ENCODE data around the gene ADORA2A.

Gene ADORA2A

DNA sequence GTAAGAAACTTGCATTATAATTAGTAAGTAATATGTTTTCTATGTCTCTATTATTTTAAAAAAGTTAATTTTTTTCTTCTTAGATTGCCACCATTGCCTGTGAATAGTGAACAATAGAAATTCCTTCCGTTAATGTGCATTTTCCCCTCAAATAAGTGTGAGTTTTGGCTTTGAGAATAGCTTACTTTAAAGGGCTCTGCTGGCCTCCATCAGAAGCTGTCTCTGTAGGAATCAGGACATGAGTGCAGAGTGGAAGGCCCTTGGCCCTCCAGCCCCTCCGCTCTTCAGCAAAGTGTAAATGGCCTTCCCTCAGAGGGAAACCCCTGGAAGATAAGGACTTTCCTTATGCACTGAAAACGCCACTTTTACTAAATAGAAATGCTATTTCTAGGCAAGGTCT lies 24.1 kb upstream of the ADORA2A start:
- DNase-seq (ENCODE audit: low read depth in 2 of 2), result no peak

GRCh38 chr22:24404561-24405275 lies 22.7 kb upstream of the ADORA2A start:
- DNase-seq (ENCODE audit: low read depth in 2 of 2), result no peak

- DNase-seq (ENCODE audit: low read depth in 2 of 2), result no peak
These were observed 21.6 kb upstream of the ADORA2A start for GRCh38 chr22:24405631-24406321.

GRCh38 chr22:24406322-24407277 lies 20.8 kb upstream of the ADORA2A start:
- DNase-seq (ENCODE audit: low read depth in 2 of 2), result no peak

- DNase-seq (ENCODE audit: low read depth in 2 of 2), result no peak
These were observed 20.1 kb upstream of the ADORA2A start for GRCh38 chr22:24407278-24407665.

GRCh38 chr22:24407884-24408283 lies 19.5 kb upstream of the ADORA2A start:
- no peak for DNase-seq (ENCODE audit: low read depth in 2 of 2)

DNA sequence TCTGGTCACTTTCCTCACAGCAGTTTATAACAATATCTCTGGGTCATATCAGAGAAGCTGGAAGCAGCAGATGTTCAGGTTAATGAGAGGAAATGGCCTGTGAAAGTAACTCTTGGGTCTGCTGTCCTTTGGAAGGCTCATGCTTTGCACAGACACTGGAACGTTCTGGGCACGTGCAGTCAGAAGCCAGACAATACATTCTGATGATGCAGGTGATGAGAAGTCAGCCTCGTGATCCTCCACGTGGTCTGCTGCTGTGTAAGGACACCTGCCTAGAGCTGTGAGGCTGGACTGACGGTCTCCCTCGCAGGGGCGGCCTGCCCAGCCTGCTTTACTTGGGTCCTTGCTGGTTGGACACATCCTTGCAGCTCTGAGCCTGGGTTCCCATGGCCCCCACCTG lies 18.8 kb upstream of the ADORA2A start:
- no peak for DNase-seq (ENCODE audit: low read depth in 2 of 2)

- DNase-seq (ENCODE audit: low read depth in 2 of 2), result no peak
These were observed 17.7 kb upstream of the ADORA2A start for GRCh38 chr22:24409707-24410106.

GRCh38 chr22:24410110-24410856 lies 17.1 kb upstream of the ADORA2A start:
- DNase-seq (ENCODE audit: low read depth in 2 of 2), result no peak

DNA sequence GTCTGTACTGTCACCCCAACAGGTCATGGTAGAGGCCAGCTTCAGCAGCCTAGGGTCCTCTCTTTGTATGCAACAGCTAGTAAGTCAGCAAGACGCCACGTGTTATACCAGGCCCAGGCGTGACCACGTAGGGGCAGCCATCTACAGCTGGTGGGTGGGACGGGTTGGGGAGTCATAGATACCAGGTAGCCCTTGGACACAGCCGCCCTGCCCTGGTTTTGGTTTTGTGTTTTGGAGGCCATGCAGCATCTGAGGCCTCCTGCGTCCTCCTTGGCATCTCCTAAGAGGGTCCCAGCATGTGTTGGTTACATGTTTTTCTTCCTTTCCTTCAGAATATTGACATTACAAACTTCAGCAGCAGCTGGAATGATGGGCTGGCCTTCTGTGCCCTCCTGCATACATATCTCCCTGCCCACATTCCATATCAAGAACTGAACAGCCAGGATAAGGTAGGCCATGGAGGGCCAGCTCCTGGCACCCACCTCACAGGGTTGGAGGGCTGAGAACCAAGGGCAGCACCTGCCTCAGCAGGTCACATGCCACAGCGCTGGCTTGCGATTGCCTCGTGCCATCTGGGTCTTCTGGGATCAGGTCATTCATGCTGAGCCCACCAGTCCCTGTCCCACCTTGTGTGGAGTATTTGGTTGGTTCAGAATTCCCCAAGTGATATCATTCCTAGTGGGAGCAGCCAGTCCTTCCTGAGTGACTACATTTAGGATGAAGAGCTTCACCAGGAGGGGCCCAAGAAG lies 16.0 kb upstream of the ADORA2A start:
- DNase-seq (ENCODE audit: low read depth in 2 of 2), result no peak

GRCh38 chr22:24412274-24412673 lies 15.1 kb upstream of the ADORA2A start:
- no peak for DNase-seq (ENCODE audit: low read depth in 2 of 2)

DNA sequence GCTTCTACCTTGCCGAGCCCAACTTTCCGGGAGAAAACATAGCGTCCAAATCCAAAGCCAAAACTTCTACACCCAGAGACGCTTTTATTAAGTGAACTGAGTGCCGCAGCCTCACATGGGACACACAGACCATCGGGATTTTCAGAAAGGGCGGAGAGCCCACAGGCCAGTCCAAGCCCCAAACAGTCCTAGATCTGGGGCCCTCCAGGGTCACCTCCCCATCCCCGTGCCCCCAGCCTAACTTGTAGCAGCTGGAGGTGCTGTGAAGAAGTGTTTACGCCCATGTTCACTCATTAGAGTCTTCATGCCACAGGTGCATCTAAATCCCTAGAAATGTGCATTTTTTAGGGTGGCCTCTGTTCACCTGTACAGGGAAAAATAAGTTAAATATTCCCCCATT lies 14.1 kb upstream of the ADORA2A start:
- no peak for DNase-seq (ENCODE audit: low read depth in 2 of 2)

GRCh38 chr22:24413736-24414385 lies 13.5 kb upstream of the ADORA2A start:
- DNase-seq (ENCODE audit: low read depth in 2 of 2), result no peak

DNA sequence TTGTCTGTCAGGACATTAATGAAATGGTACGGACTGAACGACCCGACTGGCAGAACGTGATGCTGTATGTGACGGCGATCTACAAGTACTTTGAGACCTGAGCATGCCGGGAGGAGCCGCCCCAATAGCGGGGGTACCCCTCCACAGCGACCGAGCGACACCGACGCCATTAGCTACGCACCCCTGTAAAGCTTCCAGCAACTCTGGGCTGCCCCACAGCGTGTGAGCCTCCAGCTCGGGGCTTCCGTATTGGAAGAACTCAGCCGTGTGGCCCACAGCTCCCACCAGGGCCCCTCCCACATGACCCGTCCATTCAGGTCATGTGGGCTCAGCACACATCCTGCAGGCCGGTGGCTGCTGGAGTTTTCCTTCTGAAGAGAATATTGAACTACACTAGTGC lies 12.9 kb upstream of the ADORA2A start:
- DNase-seq (ENCODE audit: low read depth in 2 of 2), result no peak

- no peak for DNase-seq (ENCODE audit: low read depth in 2 of 2)
These were observed 12.1 kb upstream of the ADORA2A start for GRCh38 chr22:24414984-24415945.

DNA sequence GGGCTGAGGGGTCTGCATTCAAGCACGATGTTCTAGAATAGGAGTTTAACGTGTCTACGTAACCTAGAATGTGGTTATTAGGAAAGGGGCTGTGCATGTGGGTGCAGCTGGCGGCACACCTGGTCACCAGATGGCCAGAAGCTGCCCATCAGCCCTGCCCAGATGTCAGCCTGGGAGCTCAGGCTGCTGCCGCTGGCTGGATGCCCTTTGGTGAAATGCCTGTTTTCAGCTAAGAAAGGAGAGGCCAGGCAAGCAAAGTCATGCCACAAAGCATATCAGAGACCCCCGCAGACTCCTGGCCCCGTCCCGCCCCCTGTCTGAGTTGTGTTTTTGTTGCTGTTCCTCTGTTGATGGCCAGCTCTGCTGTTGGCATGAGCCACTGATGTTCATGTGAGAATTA lies 11.3 kb upstream of the ADORA2A start:
- DNase-seq (ENCODE audit: low read depth in 2 of 2), result no peak

DNA sequence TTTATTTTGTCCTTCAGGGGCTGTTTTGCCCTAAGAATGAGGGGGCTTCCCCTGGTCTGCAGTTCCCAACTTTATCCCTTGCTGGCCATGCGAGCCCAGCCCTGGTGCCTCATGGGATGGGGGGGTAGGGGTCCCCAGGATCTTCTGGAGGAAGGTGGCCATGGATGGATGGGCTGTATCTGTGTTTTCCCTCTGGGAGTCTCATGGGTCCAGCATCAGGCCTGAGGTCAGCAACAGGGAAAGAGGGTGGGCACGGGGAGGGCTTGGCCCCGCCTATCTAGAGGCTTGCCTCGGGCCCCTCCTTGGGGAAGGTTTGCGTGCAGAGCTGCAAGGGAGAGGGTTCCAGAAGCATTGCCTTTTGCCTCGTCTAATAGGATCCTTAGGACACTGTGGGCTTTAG lies 10.8 kb upstream of the ADORA2A start:
- no peak for DNase-seq (ENCODE audit: low read depth in 2 of 2)

- no peak for DNase-seq (ENCODE audit: low read depth in 2 of 2)
These were observed 10.2 kb upstream of the ADORA2A start for GRCh38 chr22:24417200-24417599.

DNA sequence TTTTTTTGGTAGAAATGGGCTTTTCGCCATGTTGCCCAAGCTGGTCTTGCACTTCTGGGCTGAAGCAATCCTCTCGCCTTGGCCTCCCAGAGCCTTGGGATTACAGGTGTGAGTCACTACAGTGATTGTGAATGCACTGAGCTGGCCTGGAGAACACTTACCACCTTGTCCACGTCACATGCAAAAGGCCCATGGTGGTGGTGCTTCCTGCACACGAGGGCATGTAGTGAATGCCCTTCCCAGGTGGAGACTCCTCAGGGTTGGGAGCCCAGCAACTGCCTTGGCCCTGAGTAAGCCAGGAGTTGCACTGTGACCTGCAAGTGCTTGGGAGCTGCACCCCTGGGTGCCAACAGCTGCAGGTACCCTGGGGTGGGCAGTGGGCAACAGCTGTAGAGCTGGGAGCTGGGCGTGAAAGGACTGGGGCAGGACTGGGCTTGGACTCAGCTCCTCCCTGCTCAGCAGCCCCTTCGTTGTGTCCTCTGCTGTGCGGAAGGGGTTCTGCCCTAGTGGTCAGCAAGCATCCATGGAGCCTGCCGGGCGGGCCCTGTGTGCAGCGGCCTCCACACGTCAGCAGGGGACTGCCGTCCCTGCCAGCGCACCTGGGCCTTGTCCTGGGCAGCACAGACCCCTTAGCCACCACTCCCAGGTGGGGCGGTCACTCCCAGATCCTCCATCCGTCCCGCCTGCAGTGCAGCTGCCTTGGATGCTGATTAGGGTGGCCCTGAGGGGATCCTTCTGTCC lies 9.3 kb upstream of the ADORA2A start:
- DNase-seq (ENCODE audit: low read depth in 2 of 2), result no peak
